ENCODE data around the gene SAP30BP. TPM values are rescaled to one million over a fixed set of nuclear protein-coding genes. Genes with fewer than 3 reads are reported as not detected.

Gene SAP30BP
- total RNA-seq, 1 donor from 2014 or later, result 125 TPM

- Mint-ChIP-seq H3K4me1 (ENCODE audit: unreplicated experiment) (no peaks in the 10 kb centered on the region), H3K27me3 (ENCODE audit: unreplicated experiment) (peaks cover 11% of the 10 kb centered on the region), H3K9me3 (ENCODE audit: unreplicated experiment) (no peaks in the 10 kb centered on the region), H3K4me3 (ENCODE audit: unreplicated experiment) (no peak overlapping the region), H3K27ac (ENCODE audit: unreplicated experiment) (no peak overlapping the region), H3K36me3 (ENCODE audit: low read depth, unreplicated experiment) (peaks cover 10% of the 10 kb centered on the region)
- DNase-seq (ENCODE audit: low spot score), result peak; percentile 67
- TF ChIP-seq, protein P1, sequence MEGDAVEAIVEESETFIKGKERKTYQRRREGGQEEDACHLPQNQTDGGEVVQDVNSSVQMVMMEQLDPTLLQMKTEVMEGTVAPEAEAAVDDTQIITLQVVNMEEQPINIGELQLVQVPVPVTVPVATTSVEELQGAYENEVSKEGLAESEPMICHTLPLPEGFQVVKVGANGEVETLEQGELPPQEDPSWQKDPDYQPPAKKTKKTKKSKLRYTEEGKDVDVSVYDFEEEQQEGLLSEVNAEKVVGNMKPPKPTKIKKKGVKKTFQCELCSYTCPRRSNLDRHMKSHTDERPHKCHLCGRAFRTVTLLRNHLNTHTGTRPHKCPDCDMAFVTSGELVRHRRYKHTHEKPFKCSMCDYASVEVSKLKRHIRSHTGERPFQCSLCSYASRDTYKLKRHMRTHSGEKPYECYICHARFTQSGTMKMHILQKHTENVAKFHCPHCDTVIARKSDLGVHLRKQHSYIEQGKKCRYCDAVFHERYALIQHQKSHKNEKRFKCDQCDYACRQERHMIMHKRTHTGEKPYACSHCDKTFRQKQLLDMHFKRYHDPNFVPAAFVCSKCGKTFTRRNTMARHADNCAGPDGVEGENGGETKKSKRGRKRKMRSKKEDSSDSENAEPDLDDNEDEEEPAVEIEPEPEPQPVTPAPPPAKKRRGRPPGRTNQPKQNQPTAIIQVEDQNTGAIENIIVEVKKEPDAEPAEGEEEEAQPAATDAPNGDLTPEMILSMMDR (IDR thresholded peaks at IDR 0.05; ENCODE audit: unreplicated experiment), result peak; percentile 48
These were observed 41.2 kb upstream of the SAP30BP start for GRCh38 chr17:75625813-75626486.

DNA sequence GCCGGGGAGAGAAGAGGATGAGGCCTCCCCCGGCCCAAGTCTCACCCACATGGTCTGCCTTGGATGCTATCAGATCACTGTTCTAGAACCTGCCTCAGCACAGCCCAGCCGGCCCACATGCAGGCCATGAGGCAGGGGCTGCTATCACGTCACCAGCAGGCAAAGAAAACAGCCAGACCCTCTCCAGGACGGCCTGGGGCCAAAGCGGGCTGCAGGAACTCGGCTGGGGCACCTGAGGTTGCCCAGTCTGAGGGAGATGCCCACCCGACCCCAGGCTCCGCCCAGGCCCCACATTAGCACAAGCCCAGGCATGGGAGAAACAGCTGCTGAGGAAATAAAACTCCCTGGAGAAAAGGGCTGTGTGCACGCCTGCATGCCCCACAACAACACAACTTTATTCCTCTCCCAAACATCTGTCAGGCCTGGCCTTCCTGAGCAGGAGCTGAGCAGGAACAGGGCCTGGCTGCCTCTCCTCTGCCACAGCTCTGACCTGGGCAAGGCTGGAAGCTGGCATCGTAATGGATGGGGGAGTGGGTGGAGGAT lies 40.6 kb upstream of the SAP30BP start:
- no peaks in the 10 kb centered on the region for H3K9me3 Mint-ChIP-seq (ENCODE audit: unreplicated experiment)
- no peak overlapping the region for H3K4me3 Mint-ChIP-seq (ENCODE audit: unreplicated experiment)
- H3K27me3 Mint-ChIP-seq (ENCODE audit: unreplicated experiment), result peaks cover 11% of the 10 kb centered on the region
- no peaks in the 10 kb centered on the region for H3K4me1 Mint-ChIP-seq (ENCODE audit: unreplicated experiment)
- TF ChIP-seq, protein P1 (IDR thresholded peaks at IDR 0.05; ENCODE audit: unreplicated experiment), result no peak
- H3K27ac Mint-ChIP-seq (ENCODE audit: unreplicated experiment), result no peak overlapping the region
- DNase-seq (ENCODE audit: low spot score), result no peak
- peaks cover 10% of the 10 kb centered on the region for H3K36me3 Mint-ChIP-seq (ENCODE audit: low read depth, unreplicated experiment)

DNA sequence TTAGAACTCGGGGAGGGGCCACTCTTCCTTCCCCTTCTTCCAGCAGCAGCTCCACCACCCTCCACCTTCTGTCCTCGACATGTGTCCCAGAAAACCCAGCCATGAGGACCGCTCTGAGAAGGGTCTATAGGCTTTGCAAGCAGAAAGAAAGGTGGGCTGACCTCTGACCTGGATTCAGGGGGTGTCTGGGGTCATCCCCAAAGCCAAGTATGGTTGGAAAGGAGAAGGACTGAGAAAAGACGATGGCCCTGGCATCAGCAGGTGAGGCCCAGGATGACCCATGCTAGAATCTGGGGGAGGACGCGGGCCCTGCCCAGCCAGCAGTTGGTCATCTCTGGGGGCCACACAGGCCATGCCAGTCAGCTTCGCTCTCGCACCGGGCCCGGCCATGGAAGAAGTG lies 40.0 kb upstream of the SAP30BP start:
- no peak overlapping the region for H3K4me3 Mint-ChIP-seq (ENCODE audit: unreplicated experiment)
- no peak overlapping the region for H3K27ac Mint-ChIP-seq (ENCODE audit: unreplicated experiment)
- no peaks in the 10 kb centered on the region for H3K9me3 Mint-ChIP-seq (ENCODE audit: unreplicated experiment)
- TF ChIP-seq, protein P1 (IDR thresholded peaks at IDR 0.05; ENCODE audit: unreplicated experiment), result no peak
- H3K27me3 Mint-ChIP-seq (ENCODE audit: unreplicated experiment), result peaks cover 12% of the 10 kb centered on the region
- peaks cover 13% of the 10 kb centered on the region for H3K36me3 Mint-ChIP-seq (ENCODE audit: low read depth, unreplicated experiment)
- DNase-seq (ENCODE audit: low spot score), result no peak
- no peaks in the 10 kb centered on the region for H3K4me1 Mint-ChIP-seq (ENCODE audit: unreplicated experiment)

DNA sequence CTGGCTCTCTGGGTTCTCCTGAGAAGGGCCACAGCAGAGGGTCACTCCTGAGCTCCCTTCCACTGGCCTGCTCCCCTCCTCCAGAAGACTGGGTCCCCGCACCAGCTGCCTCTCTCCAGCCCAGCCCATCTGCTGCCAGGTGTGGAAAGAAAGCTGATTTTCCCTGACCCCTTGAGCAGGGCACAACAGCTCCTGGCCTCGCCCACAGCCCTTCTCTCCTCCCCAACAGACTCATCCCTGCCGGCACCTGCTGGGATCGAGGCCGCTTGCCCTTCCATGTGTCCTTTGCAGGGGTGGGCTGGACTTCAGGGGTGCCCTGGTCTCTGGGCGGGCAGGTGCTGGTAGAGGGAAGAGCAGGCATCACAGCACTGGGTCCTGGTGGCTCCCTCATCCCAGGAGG lies 38.7 kb upstream of the SAP30BP start:
- H3K27ac Mint-ChIP-seq (ENCODE audit: unreplicated experiment), result no peak overlapping the region
- DNase-seq (ENCODE audit: low spot score), result no peak
- TF ChIP-seq, protein P1 (IDR thresholded peaks at IDR 0.05; ENCODE audit: unreplicated experiment), result no peak
- H3K9me3 Mint-ChIP-seq (ENCODE audit: unreplicated experiment), result no peaks in the 10 kb centered on the region
- H3K4me3 Mint-ChIP-seq (ENCODE audit: unreplicated experiment), result no peak overlapping the region
- H3K36me3 Mint-ChIP-seq (ENCODE audit: low read depth, unreplicated experiment), result peaks cover 8% of the 10 kb centered on the region
- H3K27me3 Mint-ChIP-seq (ENCODE audit: unreplicated experiment), result peaks cover 13% of the 10 kb centered on the region
- H3K4me1 Mint-ChIP-seq (ENCODE audit: unreplicated experiment), result peaks cover 4% of the 10 kb centered on the region

DNA sequence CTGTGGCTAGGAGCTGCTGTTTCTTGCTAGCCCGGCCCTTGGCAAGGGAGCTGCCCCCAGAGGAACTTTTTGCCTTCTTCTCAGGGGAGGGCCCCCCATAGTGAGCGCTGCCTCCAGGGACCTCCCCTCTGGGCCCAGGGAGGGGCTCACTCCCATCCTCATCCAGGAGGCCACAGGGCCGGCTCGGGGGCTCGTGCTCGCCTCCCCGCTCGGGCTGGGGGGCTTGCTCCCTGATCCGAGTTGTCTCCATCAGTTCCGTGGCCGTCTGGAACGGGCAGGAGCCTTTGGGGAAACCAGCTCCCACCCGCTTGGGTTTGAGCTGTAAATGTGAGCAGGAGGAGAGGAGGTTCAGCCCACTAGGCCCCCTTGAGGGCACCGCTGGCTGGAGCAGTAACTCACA lies 38.0 kb upstream of the SAP30BP start:
- no peak for DNase-seq (ENCODE audit: low spot score)
- Mint-ChIP-seq H3K36me3 (ENCODE audit: low read depth, unreplicated experiment) (peaks cover 8% of the 10 kb centered on the region), H3K27me3 (ENCODE audit: unreplicated experiment) (peaks cover 13% of the 10 kb centered on the region), H3K4me1 (ENCODE audit: unreplicated experiment) (peaks cover 8% of the 10 kb centered on the region), H3K4me3 (ENCODE audit: unreplicated experiment) (no peak overlapping the region), H3K9me3 (ENCODE audit: unreplicated experiment) (no peaks in the 10 kb centered on the region), H3K27ac (ENCODE audit: unreplicated experiment) (no peak overlapping the region)
- TF ChIP-seq, protein P1 (IDR thresholded peaks at IDR 0.05; ENCODE audit: unreplicated experiment), result no peak

All from endothelial cell (in vitro differentiated cells).